GM04503 (cell line): ENCODE data around the gene EIF4ENIF1.
"Not testable (repeated sequence)": the region's sequence is repeated elsewhere in the genome, so short reads cannot be mapped to it uniquely, and the experiment has no call there.

Experiments used
- DNase-seq: peaks from one replicate; pipeline ENCODE4 v3.0.0-alpha.2; 2012; ENCODE audit warnings: low read depth

The EIF4ENIF1 gene

GRCh38 chr22:31491218-31491962 lies 1.7 kb upstream of the EIF4ENIF1 start:
- DNase-seq: no peak

- DNase-seq: peak; percentile 27
These were observed 869 bp upstream of the EIF4ENIF1 start for GRCh38 chr22:31490496-31490925.

GRCh38 chr22:31488988-31489617 lies 539 bp downstream of the EIF4ENIF1 start:
- DNase-seq: no peak

GRCh38 chr22:31488346-31488883 lies 1.2 kb downstream of the EIF4ENIF1 start:
- no peak for DNase-seq

- no peak for DNase-seq
These were observed 2.7 kb downstream of the EIF4ENIF1 start for GRCh38 chr22:31486951-31487350.

- DNase-seq: not testable (repeated sequence)
These were observed 3.3 kb downstream of the EIF4ENIF1 start for GRCh38 chr22:31486369-31486768.

GRCh38 chr22:31482470-31482869 lies 7.2 kb downstream of the EIF4ENIF1 start:
- DNase-seq: not testable (repeated sequence)

GRCh38 chr22:31481129-31481528 lies 8.5 kb downstream of the EIF4ENIF1 start:
- no peak for DNase-seq

- DNase-seq: no peak
These were observed 12.3 kb downstream of the EIF4ENIF1 start for GRCh38 chr22:31477329-31477728.

- DNase-seq: no peak
These were observed 13.8 kb downstream of the EIF4ENIF1 start for GRCh38 chr22:31475800-31476199.

- DNase-seq: peak; percentile 79
These were observed 14.9 kb downstream of the EIF4ENIF1 start for GRCh38 chr22:31474743-31475142.

- no peak for DNase-seq
These were observed 24.3 kb downstream of the EIF4ENIF1 start for GRCh38 chr22:31465307-31465706.

GRCh38 chr22:31461699-31462098 lies 27.9 kb downstream of the EIF4ENIF1 start:
- no peak for DNase-seq

GRCh38 chr22:31451709-31452571 lies 37.7 kb downstream of the EIF4ENIF1 start:
- no peak for DNase-seq

- DNase-seq: no peak
These were observed 40.1 kb downstream of the EIF4ENIF1 start for GRCh38 chr22:31449506-31449905.

GRCh38 chr22:31448382-31448781 lies 41.3 kb downstream of the EIF4ENIF1 start:
- DNase-seq: no peak

GRCh38 chr22:31447337-31447736 lies 42.3 kb downstream of the EIF4ENIF1 start:
- no peak for DNase-seq

- DNase-seq: no peak
These were observed 42.9 kb downstream of the EIF4ENIF1 start for GRCh38 chr22:31446767-31447166.

GRCh38 chr22:31446208-31446607 lies 43.4 kb downstream of the EIF4ENIF1 start:
- DNase-seq: no peak

GRCh38 chr22:31445642-31446041 lies 44.0 kb downstream of the EIF4ENIF1 start:
- DNase-seq: no peak

- no peak for DNase-seq
These were observed 46.1 kb downstream of the EIF4ENIF1 start for GRCh38 chr22:31443516-31443915.

- DNase-seq: no peak
These were observed 46.7 kb downstream of the EIF4ENIF1 start for GRCh38 chr22:31442768-31443489.
